GM13977 (cell line): Measurements from ENCODE around the gene VPS26A.

Source experiments
- DNase-seq: peaks from one replicate; pipeline ENCODE4 v3.0.0; 2012; ENCODE audit warnings: low spot score
- in situ Hi-C: fragments of 300-500 bp; cut with MboI; formaldehyde crosslinking; loops from one replicate; pipeline ENCODE4 v1.12.0; 2022; ENCODE audit warnings: low sequenced_read_pairs, low pct_unique_long_range_greater_than_20kb, mixed read lengths, inconsistent platforms; ENCODE audit not compliant: unreplicated experiment
- TF ChIP-seq, protein P1 (sequence below): IDR thresholded peaks from 2 replicates; pipeline ENCODE4 v1.5.1; 2012; ENCODE audit warnings: mild to moderate bottlenecking, control low read depth; ENCODE audit not compliant: insufficient read depth; ENCODE audit errors: extremely low read depth, missing control alignments

VPS26A gene

DNA sequence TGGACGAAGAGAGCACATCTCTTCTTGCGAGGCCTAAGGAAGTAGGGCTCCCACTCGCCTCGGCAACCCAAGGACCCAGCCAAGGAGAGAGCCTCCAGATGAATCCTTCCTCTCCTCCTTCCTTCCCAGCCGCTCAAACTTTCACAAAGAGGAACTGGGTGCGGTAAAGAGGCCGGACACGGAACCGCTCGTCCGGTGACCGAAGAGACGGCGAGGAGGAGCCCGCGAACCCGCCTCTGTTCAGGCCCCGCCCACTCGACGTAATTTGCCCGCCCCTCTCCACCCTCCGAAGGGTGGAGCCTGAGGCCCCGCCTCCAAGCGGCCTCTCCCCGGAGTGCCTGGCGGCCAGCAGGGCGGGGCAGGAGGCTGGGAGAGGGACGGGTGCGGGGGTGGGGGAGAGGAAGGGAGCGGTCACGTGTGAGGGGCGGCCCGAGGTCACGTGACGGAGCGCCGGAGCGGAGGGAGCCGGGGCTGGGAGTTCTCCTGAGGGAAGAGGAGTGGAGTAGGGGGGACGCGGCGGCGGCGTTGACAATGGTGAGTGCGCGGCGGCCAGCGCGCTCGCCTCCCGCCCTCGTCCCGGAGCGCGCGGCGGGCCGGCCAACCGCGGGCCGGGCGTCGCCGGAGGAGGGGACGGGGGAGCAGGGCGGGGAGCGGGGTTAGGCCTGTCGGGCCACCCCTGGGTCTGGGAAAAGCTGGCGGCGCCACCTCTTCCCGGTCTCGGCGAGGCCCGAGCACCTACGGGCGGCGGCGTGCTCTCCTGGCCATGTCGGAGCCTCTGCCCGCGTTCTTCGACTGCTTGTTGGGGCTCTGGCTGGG is at the start of gene VPS26A:
Gene VPS26A, plus strand, starts transcription at position 432 of the 816 bp plus-strand sequence. Its CDS starts 100 bp downstream, at position 532.
- in situ Hi-C loops: no loop called here
- DNase-seq: peak; percentile 99

DNA sequence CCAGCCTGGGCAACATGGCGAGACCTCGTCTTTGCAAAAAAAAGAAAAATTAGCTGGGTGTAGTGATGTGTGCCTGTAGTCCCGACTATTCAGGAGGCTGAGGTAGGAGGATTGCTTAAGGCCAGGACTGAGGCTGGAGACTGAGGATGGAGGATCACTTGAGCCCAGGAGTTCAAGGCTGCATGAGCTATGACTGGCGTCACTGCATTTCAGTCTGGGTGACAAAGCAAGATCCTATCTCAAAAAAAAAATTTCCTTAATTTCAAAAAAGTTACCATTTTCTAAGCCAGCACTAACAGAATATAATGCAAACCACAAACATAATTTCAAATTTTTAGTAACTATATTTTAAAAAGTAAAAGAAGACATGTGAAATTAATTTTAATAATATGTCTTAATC is 49.4 kb upstream of the VPS26A start:
- TF ChIP-seq, protein P1, sequence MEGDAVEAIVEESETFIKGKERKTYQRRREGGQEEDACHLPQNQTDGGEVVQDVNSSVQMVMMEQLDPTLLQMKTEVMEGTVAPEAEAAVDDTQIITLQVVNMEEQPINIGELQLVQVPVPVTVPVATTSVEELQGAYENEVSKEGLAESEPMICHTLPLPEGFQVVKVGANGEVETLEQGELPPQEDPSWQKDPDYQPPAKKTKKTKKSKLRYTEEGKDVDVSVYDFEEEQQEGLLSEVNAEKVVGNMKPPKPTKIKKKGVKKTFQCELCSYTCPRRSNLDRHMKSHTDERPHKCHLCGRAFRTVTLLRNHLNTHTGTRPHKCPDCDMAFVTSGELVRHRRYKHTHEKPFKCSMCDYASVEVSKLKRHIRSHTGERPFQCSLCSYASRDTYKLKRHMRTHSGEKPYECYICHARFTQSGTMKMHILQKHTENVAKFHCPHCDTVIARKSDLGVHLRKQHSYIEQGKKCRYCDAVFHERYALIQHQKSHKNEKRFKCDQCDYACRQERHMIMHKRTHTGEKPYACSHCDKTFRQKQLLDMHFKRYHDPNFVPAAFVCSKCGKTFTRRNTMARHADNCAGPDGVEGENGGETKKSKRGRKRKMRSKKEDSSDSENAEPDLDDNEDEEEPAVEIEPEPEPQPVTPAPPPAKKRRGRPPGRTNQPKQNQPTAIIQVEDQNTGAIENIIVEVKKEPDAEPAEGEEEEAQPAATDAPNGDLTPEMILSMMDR: no peak
- in situ Hi-C loops: no loop called here

More for the DNA sequence above, at the start of gene VPS26A:
- TF ChIP-seq, protein P1: peak; percentile 69

GRCh38 chr10:69075431-69075830 is 48.5 kb upstream of the VPS26A start:
- no peak for DNase-seq
- TF ChIP-seq, protein P1: no peak
- in situ Hi-C loops: no loop called here

More for the DNA sequence above, 49.4 kb upstream of the VPS26A start:
- DNase-seq: no peak

DNA sequence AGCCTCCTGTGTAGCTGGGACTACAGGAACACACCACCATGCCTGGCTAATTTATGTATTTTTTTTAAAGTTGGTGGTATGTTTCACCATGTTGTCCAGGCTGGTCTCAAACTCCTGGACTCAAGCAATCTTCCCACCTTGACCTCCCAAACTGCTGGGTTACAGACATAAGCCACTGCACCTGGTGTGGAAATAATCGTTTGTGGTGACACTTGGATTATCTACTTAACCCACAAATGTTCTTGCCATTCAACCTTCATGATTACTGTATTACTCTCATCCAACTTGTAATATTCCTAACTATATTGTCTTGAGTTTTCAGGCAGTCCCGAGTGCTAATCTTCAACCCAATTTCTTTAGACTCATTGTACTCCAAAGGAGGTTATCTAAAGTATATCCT is 45.7 kb upstream of the VPS26A start:
- DNase-seq: no peak
- in situ Hi-C loops: no loop called here
- TF ChIP-seq, protein P1: no peak

DNA sequence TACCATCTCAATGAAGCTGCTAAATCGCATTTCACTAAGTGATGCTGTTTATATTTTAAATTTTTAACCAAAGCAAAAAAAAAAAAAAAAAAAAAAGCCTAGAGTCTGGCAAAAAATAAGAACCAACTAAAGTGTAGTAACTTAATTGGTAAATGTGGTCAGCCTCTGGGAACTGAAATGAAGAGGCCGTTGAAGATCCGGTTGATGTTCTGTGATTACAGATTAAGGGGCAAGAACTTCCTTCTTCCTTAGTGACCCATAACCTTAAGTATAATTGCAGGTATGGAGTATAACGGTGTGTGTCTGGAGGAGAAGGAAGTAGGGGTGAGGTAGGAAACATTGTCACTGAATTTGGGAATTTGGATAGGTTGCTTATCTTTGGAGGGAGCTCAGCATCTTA is 43.8 kb upstream of the VPS26A start:
- DNase-seq: no peak
- TF ChIP-seq, protein P1: no peak
- in situ Hi-C loops: no loop called here

GRCh38 chr10:69086001-69086509 is 37.9 kb upstream of the VPS26A start:
- TF ChIP-seq, protein P1: no peak
- DNase-seq: no peak
- in situ Hi-C loops: no loop called here
